Hippocampal formation (tissue), 2 donors: Measurements from ENCODE around the gene KCNQ1.

Experiments
- DNase-seq, 2 donors: peaks; one replicate each; lab custom pipeline; 2025; lab: John Stamatoyannopoulos, UW

The KCNQ1 gene

GRCh38 chr11:2549876-2550605, 105.2 kb downstream of the KCNQ1 start:
- DNase-seq = no peak

- DNase-seq = no peak
These were observed 105.8 kb downstream of the KCNQ1 start for GRCh38 chr11:2550606-2550970.

GRCh38 chr11:2551131-2551530, 106.3 kb downstream of the KCNQ1 start:
- DNase-seq = no peak

- no peak for DNase-seq
These were observed 107.4 kb downstream of the KCNQ1 start for GRCh38 chr11:2552210-2552609.

- no peak for DNase-seq
These were observed 108.4 kb downstream of the KCNQ1 start for GRCh38 chr11:2553198-2553597.

DNA sequence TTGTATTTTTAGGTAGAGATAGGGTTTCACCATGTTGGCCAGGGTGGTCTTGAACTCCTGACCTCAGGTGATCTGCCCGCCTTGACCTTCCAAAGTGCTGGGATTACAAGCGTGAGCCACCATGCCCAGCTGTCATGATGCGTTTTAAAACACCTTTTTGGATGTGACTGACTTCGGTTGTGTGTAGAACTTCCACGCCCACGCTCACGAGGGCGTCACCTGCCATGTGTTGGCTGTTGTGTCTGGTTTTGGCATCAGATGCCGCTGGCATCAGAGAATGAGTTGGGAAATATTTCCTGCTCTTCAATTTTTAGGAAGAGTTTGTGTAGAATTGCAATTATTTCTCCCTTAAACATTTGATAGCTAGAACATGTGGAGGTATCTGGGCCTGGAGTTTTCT, 109.1 kb downstream of the KCNQ1 start:
- no peak for DNase-seq

DNA sequence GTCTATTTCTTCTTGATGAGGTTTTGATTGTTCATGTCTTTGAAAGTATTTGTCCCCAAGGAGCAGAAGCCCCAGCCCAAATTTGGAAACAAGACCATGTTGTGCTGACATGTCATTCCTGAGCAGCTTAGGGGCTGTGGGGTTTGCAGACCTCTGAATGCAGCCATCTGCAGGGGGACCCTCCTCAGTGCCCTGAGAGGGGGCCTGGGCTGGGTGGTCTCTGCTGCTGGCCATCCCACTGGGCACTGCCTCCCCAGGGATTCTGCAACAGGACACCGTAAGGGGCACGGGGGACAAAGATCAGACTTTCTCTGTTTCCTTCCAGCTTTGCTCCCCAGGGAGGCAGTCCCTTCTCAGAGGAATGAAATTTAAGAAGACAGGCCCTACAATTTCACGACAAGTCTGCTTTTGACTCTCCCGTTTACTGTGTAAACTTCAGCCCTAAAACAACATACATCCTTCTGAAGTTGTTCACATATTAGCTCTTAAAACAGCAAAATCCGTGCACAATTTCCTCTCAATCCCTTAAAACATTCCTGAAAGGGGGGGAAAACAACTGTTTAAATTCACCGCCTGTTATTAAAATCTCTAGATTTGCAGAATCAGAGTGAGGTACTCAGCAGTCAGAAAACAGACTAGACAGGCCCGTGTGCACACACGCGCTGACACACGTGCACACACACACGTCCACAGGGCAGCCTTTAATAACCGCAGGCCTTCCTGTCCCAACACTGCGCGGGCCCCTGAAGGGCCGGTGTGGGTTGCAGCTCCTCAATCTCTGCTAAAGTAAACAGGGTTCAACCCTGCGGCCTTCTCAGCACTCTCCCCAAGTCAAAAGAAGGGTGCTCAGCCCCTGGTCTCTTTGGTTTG, 109.8 kb downstream of the KCNQ1 start:
- no peak for DNase-seq

DNA sequence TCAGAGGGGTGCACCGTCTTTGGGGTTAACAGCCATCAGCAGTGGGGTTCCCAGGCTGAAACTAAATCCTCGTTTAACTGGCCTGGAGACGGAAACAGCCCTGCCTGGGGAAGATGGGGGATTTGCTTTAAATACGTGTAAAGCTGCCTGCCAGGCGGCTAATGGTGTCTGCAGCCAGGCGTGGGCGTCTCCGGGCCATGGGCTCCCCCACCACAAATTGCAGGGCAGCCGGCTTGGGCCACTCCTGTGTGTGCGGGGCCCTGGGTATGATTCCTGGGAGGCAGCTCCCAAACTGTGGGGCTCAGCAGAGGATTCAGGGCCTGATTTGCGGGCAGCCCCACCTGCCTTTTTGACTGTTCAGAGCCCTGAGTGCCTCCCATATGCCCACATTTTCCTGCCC, 110.5 kb downstream of the KCNQ1 start:
- DNase-seq = no peak

DNA sequence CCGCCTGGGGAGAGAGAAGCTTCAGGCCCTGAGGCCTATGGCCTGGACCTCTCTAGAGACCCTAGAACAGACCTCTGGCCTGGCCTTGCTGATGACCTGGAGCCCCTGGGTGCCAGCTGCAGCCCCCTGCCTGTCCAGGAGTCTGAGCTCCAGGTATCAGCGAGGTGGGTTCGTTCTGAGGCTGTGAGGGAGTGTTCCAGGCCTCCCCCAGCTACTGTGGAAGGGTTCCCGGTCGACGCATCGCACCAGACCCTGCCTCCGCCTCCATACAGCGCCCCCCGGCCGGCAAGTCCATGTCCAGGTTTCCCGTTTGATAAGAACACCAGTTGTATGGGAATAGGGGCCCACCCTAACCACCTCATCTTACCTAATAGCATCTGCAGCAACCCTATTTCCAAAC, 111.1 kb downstream of the KCNQ1 start:
- DNase-seq = no peak

GRCh38 chr11:2557381-2557780, 112.6 kb downstream of the KCNQ1 start:
- DNase-seq = no peak

GRCh38 chr11:2558397-2558796, 113.6 kb downstream of the KCNQ1 start:
- no peak for DNase-seq

DNA sequence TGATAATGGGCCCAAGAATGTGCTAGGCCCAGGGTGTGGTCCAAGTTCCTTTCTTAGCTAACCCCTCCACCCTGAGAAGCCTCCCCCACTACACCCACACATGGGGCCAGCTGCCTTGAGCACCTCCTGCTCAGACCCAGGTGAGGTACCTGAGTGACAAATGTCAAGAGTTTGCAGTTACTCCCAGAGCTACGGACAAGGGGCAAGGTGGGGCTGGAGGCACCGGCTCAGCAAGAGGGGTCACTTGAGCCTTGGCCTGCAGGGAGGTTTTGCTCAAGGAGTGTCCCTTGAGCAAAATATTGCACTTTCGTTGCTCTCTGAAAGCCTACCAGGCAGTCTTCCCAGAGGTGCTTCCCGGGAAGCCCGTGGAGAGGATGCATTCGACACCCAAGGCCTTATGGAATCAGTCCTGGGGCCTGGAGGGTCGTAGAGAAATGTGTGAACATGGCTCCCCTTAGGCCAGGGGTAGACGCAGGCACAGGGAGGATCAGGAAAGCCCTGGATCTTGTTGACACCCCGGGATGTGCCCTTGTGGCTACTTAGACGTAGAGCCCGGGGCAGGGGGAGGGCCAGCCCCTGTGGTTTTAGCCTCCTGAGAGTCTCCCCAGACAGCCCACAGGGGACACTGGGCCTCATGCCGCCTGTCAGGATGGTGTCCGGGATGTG, 114.2 kb downstream of the KCNQ1 start:
- DNase-seq = no peak

- no peak for DNase-seq
These were observed 114.9 kb downstream of the KCNQ1 start for GRCh38 chr11:2559527-2560311.

DNA sequence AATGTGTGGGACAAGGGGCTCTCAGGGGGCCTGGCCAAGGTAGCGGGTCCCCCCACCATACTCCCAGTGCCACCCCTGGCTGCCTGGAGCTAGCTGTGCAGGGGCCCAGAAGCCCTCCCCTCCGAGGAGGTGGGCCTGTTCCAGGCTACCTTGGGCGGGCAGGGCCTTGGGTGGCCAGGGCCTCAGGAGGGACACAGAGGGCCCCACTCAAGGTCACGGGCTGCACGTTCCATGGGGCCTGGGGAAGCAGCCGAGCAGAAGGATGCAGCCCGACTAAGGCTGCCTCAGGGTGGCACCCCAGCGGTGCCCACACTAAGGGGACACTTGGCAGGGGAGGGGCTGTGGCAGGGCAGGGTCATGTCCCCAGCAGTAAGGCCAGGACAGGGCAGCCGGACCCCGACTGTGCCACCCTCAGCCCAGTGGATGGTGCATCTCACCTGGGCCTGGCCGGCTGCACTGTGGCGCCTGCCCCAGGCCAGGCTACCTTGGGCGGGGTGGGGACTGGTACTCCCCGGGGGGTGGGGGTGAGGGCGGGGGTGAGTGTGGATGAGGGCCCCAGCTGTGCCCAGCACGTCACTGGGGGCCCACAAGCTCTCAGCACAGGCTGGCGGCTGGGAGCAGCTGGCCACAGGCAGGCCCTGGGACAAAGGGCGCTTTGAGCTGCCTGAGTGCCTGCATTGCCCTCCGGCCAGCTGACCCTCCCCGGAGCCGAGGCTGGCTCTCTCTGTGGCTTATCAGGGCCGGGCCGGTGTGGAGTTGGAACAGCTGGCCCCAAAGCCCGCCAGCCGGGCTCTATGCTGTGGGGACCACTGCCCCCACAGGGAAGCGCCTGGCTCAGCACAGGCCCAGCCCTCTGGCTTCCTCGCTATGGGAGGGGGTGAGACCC, 117.1 kb downstream of the KCNQ1 start:
- peak; percentile 83 to 88 for DNase-seq

DNA sequence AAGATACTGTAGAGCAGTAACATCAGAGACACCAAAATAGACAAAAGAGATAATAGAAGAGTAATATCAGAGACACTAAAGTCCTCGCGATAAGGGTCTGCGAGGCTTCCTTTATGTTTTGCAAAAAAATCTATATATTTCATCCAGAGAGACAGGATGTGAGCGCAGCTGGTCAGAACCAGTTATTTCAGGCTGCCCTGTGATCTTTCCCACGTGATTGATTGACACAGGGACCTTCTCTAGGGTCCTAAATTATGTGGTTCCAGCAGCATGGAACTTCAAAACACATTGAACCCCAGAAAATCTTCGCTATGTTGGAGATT, 118.0 kb downstream of the KCNQ1 start:
- no peak for DNase-seq

GRCh38 chr11:2563213-2564007, 118.6 kb downstream of the KCNQ1 start:
- no peak for DNase-seq

GRCh38 chr11:2564008-2564530, 119.3 kb downstream of the KCNQ1 start:
- DNase-seq = no peak

DNA sequence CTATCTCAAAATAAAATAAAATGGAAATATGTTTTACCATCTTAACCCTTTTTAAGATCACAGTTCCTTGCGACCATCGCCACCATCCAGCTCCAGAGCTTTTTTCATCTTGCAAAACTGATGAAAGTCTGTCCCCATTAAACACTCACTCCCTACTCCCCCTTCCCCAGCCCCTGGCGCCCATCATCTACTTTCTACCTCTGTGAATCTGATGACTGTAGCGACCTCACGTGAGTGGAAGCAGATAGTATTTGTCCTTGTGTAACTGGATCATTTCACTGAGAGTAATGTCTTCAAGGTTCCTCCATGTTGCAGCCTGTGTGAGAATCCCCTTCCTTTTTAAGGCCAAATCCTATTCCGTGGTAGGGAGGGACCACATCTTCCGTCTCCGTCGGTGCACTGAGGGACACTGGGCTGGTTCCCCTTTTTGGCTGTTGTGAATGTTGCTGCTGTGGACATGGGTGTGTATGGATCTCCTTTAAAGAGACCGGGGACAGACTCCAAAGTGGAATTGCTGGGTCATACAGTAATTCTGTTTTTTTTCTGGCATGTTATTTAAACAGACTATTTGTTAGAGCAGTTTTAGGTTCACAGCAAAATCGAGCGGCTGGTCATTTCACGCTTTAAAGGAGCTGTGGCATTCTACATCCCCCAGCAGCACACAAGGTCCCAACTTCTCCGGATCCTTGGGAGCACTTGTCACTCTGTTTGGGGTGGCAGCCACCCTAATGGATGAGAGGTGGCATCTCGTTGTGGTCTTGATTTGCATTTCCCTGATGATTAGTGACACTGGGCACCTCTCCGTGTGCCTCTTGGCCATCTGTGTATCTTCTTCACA, 120.0 kb downstream of the KCNQ1 start:
- DNase-seq = no peak
